ENCODE data around the gene EVX2.
A peak's percentile ranks its signal among the peaks of the same experiment; 100 is the strongest.

Gene EVX2

GRCh38 chr2:176118601-176119339 is 35.0 kb upstream of the EVX2 start:
- Histone ChIP-seq H3K4me3 (ENCODE audit: low read length) (no peak overlapping the region), H3K27me3 (ENCODE audit: control insufficient read depth, insufficient read depth, low read length) (peaks cover 29% of the 10 kb centered on the region), H3K27ac (ENCODE audit: low read depth, low read length) (no peak overlapping the region), H3K4me1 (ENCODE audit: control insufficient read depth, insufficient read depth, low read length) (no peaks in the 10 kb centered on the region), H3K36me3 (ENCODE audit: control insufficient read depth, insufficient read depth, low read length) (no peaks in the 10 kb centered on the region), H3K9ac (ENCODE audit: low read length) (no peak overlapping the region)

GRCh38 chr2:176117823-176118371 is 34.1 kb upstream of the EVX2 start:
- Histone ChIP-seq H3K4me1 (ENCODE audit: control insufficient read depth, insufficient read depth, low read length) (no peaks in the 10 kb centered on the region), H3K27ac (ENCODE audit: low read depth, low read length) (no peak overlapping the region), H3K36me3 (ENCODE audit: control insufficient read depth, insufficient read depth, low read length) (no peaks in the 10 kb centered on the region), H3K9ac (ENCODE audit: low read length) (no peak overlapping the region), H3K27me3 (ENCODE audit: control insufficient read depth, insufficient read depth, low read length) (peaks cover 24% of the 10 kb centered on the region), H3K4me3 (ENCODE audit: low read length) (no peak overlapping the region)

GRCh38 chr2:176117162-176117822 is 33.5 kb upstream of the EVX2 start:
- Histone ChIP-seq H3K36me3 (ENCODE audit: control insufficient read depth, insufficient read depth, low read length) (no peaks in the 10 kb centered on the region), H3K4me3 (ENCODE audit: low read length) (no peak overlapping the region), H3K9ac (ENCODE audit: low read length) (no peak overlapping the region), H3K27ac (ENCODE audit: low read depth, low read length) (no peak overlapping the region), H3K4me1 (ENCODE audit: control insufficient read depth, insufficient read depth, low read length) (no peaks in the 10 kb centered on the region), H3K27me3 (ENCODE audit: control insufficient read depth, insufficient read depth, low read length) (peaks cover 30% of the 10 kb centered on the region)

GRCh38 chr2:176115883-176116813 is 32.4 kb upstream of the EVX2 start, which contains the start of gene HOXD10:
TSS of gene HOXD10 (plus strand) at chr2:176116778. CDS start at chr2:176116834, 56 bp downstream.
- no peaks in the 10 kb centered on the region for H3K4me1 ChIP-seq (ENCODE audit: control insufficient read depth, insufficient read depth, low read length)
- H3K27me3 ChIP-seq (ENCODE audit: control insufficient read depth, insufficient read depth, low read length), result peaks cover 36% of the 10 kb centered on the region
- no peak within 1 kb of the TSS for H3K27ac ChIP-seq (ENCODE audit: low read depth, low read length)
- H3K36me3 ChIP-seq (ENCODE audit: control insufficient read depth, insufficient read depth, low read length), result no peaks in the 10 kb centered on the region
- H3K4me3 ChIP-seq (ENCODE audit: low read length), result peak within 1 kb of the TSS; percentile 36
- H3K9ac ChIP-seq (ENCODE audit: low read length), result no peak within 1 kb of the TSS

- Histone ChIP-seq H3K36me3 (ENCODE audit: control insufficient read depth, insufficient read depth, low read length) (no peaks in the 10 kb centered on the region), H3K4me3 (ENCODE audit: low read length) (no peak overlapping the region), H3K27ac (ENCODE audit: low read depth, low read length) (no peak overlapping the region), H3K27me3 (ENCODE audit: control insufficient read depth, insufficient read depth, low read length) (peaks cover 35% of the 10 kb centered on the region), H3K9ac (ENCODE audit: low read length) (no peak overlapping the region), H3K4me1 (ENCODE audit: control insufficient read depth, insufficient read depth, low read length) (no peaks in the 10 kb centered on the region)
Observed at GRCh38 chr2:176114930-176115625, 31.3 kb upstream of the EVX2 start.

- H3K27me3 ChIP-seq (ENCODE audit: control insufficient read depth, insufficient read depth, low read length), result peaks cover 42% of the 10 kb centered on the region
- H3K4me1 ChIP-seq (ENCODE audit: control insufficient read depth, insufficient read depth, low read length), result no peaks in the 10 kb centered on the region
- no peak overlapping the region for H3K27ac ChIP-seq (ENCODE audit: low read depth, low read length)
- H3K4me3 ChIP-seq (ENCODE audit: low read length), result no peak overlapping the region
- H3K9ac ChIP-seq (ENCODE audit: low read length), result no peak overlapping the region
- no peaks in the 10 kb centered on the region for H3K36me3 ChIP-seq (ENCODE audit: control insufficient read depth, insufficient read depth, low read length)
Observed at GRCh38 chr2:176114120-176114929, 30.6 kb upstream of the EVX2 start.

GRCh38 chr2:176112375-176113302 is 28.9 kb upstream of the EVX2 start:
- Histone ChIP-seq H3K9ac (ENCODE audit: low read length) (no peak overlapping the region), H3K36me3 (ENCODE audit: control insufficient read depth, insufficient read depth, low read length) (no peaks in the 10 kb centered on the region), H3K4me1 (ENCODE audit: control insufficient read depth, insufficient read depth, low read length) (no peaks in the 10 kb centered on the region), H3K27ac (ENCODE audit: low read depth, low read length) (no peak overlapping the region), H3K4me3 (ENCODE audit: low read length) (no peak overlapping the region), H3K27me3 (ENCODE audit: control insufficient read depth, insufficient read depth, low read length) (peaks cover 40% of the 10 kb centered on the region)

- Histone ChIP-seq H3K27me3 (ENCODE audit: control insufficient read depth, insufficient read depth, low read length) (peaks cover 38% of the 10 kb centered on the region), H3K36me3 (ENCODE audit: control insufficient read depth, insufficient read depth, low read length) (no peaks in the 10 kb centered on the region), H3K27ac (ENCODE audit: low read depth, low read length) (no peak overlapping the region), H3K4me3 (ENCODE audit: low read length) (no peak overlapping the region), H3K9ac (ENCODE audit: low read length) (no peak overlapping the region), H3K4me1 (ENCODE audit: control insufficient read depth, insufficient read depth, low read length) (no peaks in the 10 kb centered on the region)
Observed at GRCh38 chr2:176111846-176112374, 28.1 kb upstream of the EVX2 start.

GRCh38 chr2:176111309-176111663 is 27.5 kb upstream of the EVX2 start:
- Histone ChIP-seq H3K4me3 (ENCODE audit: low read length) (no peak overlapping the region), H3K9ac (ENCODE audit: low read length) (no peak overlapping the region), H3K27ac (ENCODE audit: low read depth, low read length) (no peak overlapping the region), H3K4me1 (ENCODE audit: control insufficient read depth, insufficient read depth, low read length) (no peaks in the 10 kb centered on the region), H3K27me3 (ENCODE audit: control insufficient read depth, insufficient read depth, low read length) (peaks cover 37% of the 10 kb centered on the region), H3K36me3 (ENCODE audit: control insufficient read depth, insufficient read depth, low read length) (no peaks in the 10 kb centered on the region)

GRCh38 chr2:176110415-176111308 is 26.9 kb upstream of the EVX2 start:
- Histone ChIP-seq H3K4me1 (ENCODE audit: control insufficient read depth, insufficient read depth, low read length) (no peaks in the 10 kb centered on the region), H3K9ac (ENCODE audit: low read length) (no peak overlapping the region), H3K36me3 (ENCODE audit: control insufficient read depth, insufficient read depth, low read length) (no peaks in the 10 kb centered on the region), H3K27ac (ENCODE audit: low read depth, low read length) (no peak overlapping the region), H3K4me3 (ENCODE audit: low read length) (no peak overlapping the region), H3K27me3 (ENCODE audit: control insufficient read depth, insufficient read depth, low read length) (peaks cover 42% of the 10 kb centered on the region)
